Measurements from ENCODE around the gene IL12RB2. TPM values are rescaled to one million over a fixed set of nuclear protein-coding genes. Genes with fewer than 3 reads are reported as not detected.
A peak's percentile ranks its signal among the peaks of the same experiment; 100 is the strongest.

Gene IL12RB2
- total and polyA plus RNA-seq, 8 donors, result 0.48 to 1.2 (median 0.69) TPM

GRCh38 chr1:67346982-67347381 lies 39.3 kb downstream of the IL12RB2 start:
- intact Hi-C loops (cut with DNase I), result loop anchor here in 1 of 2 donors (5.0 kb wide), 1 partner anchor 145 kb away; no protein-coding TSS in a partner anchor
- no peak for ATAC-seq
- Histone ChIP-seq H3K9me3 (no peaks in the 10 kb centered on the region), H3K4me3 (no peak overlapping the region), H3K27me3 (no peaks in the 10 kb centered on the region), H3K4me1 (no peaks in the 10 kb centered on the region), H3K27ac (no peak overlapping the region), H3K36me3 (no peaks in the 10 kb centered on the region)
- TF ChIP-seq CTCF (IDR thresholded peaks at IDR 0.05), result no peak
- no peak for DNase-seq

DNA sequence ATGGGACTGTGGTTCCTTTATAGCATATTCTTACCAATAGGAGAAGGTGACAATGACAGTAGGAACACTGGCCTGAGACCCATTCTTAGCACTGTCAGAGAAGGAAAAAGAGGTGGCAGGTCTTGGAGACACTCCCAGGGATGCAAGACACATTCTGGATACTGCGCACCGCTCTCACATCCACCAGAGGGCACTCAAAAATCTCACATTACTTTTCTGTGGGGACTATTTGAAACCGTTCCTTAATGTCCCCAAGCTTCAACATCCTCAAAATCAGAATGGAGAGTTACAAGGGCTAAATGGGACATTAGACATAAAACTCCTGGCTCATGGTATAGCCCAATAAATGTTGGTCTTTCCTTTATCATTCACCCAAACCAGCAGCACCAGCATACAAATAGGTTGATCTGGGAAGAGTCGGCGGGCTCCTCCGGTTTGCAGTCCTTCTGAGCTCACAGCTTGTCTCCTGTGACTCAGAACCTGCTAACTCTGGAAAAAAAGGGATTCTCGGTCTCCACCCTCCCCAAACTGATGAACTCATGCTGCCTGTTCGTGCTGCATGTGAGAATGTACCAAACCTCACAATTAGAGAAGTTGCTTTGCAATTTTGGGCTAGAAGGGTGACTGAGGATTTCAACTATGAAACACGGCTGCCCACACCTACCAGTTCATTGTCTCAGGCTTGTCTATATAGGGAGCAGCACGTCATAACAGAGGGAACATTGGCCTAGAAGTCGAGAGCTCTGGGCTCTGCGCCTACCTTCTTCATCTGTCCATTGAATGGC lies 40.2 kb downstream of the IL12RB2 start:
- intact Hi-C loops (cut with DNase I), result loop anchor here in 1 of 2 donors (5.0 kb wide), 1 partner anchor 144 kb away; no protein-coding TSS in a partner anchor
- ATAC-seq (peak; percentile 93), DNase-seq (peak in 2 of 4 donors; percentile 46 to 49)
- peak; percentile 61 to 67 for TF ChIP-seq CTCF (IDR thresholded peaks at IDR 0.05)
- no peak overlapping the region for H3K27ac ChIP-seq
- H3K27me3 ChIP-seq, result no peaks in the 10 kb centered on the region
- H3K36me3 ChIP-seq, result no peaks in the 10 kb centered on the region
- no peaks in the 10 kb centered on the region for H3K9me3 ChIP-seq
- no peaks in the 10 kb centered on the region for H3K4me1 ChIP-seq
- no peak overlapping the region for H3K4me3 ChIP-seq

- Histone ChIP-seq H3K36me3 (no peaks in the 10 kb centered on the region), H3K4me3 (no peak overlapping the region), H3K27ac (no peak overlapping the region), H3K9me3 (no peaks in the 10 kb centered on the region), H3K4me1 (no peaks in the 10 kb centered on the region), H3K27me3 (no peaks in the 10 kb centered on the region)
- ATAC-seq, result no peak
- TF ChIP-seq CTCF (IDR thresholded peaks at IDR 0.05), result no peak
- intact Hi-C loops (cut with DNase I), result loop anchor here in 1 of 2 donors (5.0 kb wide), 1 partner anchor 144 kb away; no protein-coding TSS in a partner anchor
- DNase-seq, result no peak
Measured at GRCh38 chr1:67348586-67349252, 41.0 kb downstream of the IL12RB2 start.

GRCh38 chr1:67350783-67351182 lies 43.1 kb downstream of the IL12RB2 start:
- intact Hi-C loops (cut with DNase I), result no loop called here

More at GRCh38 chr1:67350783-67351182, 43.1 kb downstream of the IL12RB2 start:
- H3K27me3 ChIP-seq, result no peaks in the 10 kb centered on the region
- no peak overlapping the region for H3K4me3 ChIP-seq
- ATAC-seq (no peak), DNase-seq (no peak)
- no peak for TF ChIP-seq CTCF (IDR thresholded peaks at IDR 0.05)
- no peaks in the 10 kb centered on the region for H3K36me3 ChIP-seq
- H3K4me1 ChIP-seq, result no peaks in the 10 kb centered on the region
- H3K9me3 ChIP-seq, result no peaks in the 10 kb centered on the region
- no peak overlapping the region for H3K27ac ChIP-seq
